HEK293T (cell line): Measurements from ENCODE around the gene TRPV3.

Source experiments
- ARNT ChIP-seq: fragments of 450-650 bp; IDR thresholded peaks from 2 replicates; pipeline ENCODE4 v1.6.1; 2017; ENCODE audit warnings: mild to moderate bottlenecking
- BHLHE40 ChIP-seq: fragments of 450-650 bp; IDR thresholded peaks from 2 replicates; pipeline ENCODE4 v1.6.1; 2016; ENCODE audit warnings: mild to moderate bottlenecking, moderate library complexity, borderline replicate concordance
- ELF4 ChIP-seq: fragments of 450-650 bp; IDR thresholded peaks from 2 replicates; pipeline ENCODE4 v1.6.1; 2017; ENCODE audit warnings: antibody characterized with exemption
- FOXK2 ChIP-seq: fragments of 450-650 bp; IDR thresholded peaks from 2 replicates; pipeline ENCODE4 v1.6.1; 2016; ENCODE audit warnings: mild to moderate bottlenecking
- HDGF ChIP-seq: fragments of 450-650 bp; IDR thresholded peaks from 2 replicates; pipeline ENCODE4 v1.6.1; 2017; ENCODE audit warnings: antibody characterized with exemption, borderline replicate concordance
- LEF1 ChIP-seq: fragments of 450-650 bp; IDR thresholded peaks from 2 replicates; pipeline ENCODE4 v1.6.1; 2017; ENCODE audit warnings: mild to moderate bottlenecking, borderline replicate concordance
- SP1 ChIP-seq: fragments of 450-650 bp; IDR thresholded peaks from 2 replicates; pipeline ENCODE4 v1.6.1; 2017
- SUZ12 ChIP-seq: fragments of 450-650 bp; IDR thresholded peaks from 2 replicates; pipeline ENCODE4 v1.6.1; 2016; ENCODE audit warnings: mild to moderate bottlenecking
- TARDBP ChIP-seq: fragments of 450-650 bp; IDR thresholded peaks from 2 replicates; pipeline ENCODE4 v1.6.1; 2016
- TF ChIP-seq, protein P1 (sequence below): fragments of 450-650 bp; IDR thresholded peaks from 2 replicates; pipeline ENCODE4 v1.6.1; 2016

DNA sequence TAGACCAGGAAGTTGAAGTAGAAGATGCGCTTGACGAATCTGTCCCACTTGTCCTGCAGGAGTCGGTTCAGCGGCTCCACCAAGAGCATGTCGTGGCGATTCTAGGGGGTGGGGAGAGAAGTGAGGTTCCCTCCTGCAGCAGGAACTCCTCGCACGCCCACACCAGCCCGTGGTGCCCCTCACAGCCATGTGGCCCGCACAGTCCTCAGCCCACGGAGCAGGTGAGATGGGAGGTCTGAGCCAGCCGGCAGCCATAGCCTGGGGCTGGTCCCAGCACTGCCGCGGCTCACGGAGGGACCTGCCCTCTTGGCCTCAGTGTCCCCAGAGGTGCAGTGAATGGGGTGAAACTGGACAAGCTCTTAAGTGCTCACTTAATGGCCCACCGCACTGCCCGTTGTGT lies 28.2 kb upstream of the TRPV3 start:
- no peak for TF ChIP-seq SP1
- no peak for TF ChIP-seq TARDBP
- TF ChIP-seq LEF1: no peak
- no peak for TF ChIP-seq SUZ12
- TF ChIP-seq BHLHE40: no peak
- TF ChIP-seq ELF4: no peak
- no peak for TF ChIP-seq FOXK2
- TF ChIP-seq ARNT: no peak
- TF ChIP-seq, protein P1, sequence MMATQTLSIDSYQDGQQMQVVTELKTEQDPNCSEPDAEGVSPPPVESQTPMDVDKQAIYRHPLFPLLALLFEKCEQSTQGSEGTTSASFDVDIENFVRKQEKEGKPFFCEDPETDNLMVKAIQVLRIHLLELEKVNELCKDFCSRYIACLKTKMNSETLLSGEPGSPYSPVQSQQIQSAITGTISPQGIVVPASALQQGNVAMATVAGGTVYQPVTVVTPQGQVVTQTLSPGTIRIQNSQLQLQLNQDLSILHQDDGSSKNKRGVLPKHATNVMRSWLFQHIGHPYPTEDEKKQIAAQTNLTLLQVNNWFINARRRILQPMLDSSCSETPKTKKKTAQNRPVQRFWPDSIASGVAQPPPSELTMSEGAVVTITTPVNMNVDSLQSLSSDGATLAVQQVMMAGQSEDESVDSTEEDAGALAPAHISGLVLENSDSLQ: no peak
- no peak for TF ChIP-seq HDGF
